NCI-H748 (cell line): Measurements from ENCODE around the gene RPS16.
"Not testable (repeated sequence)": the region's sequence is repeated elsewhere in the genome, so short reads cannot be mapped to it uniquely, and the experiment has no call there.

Experiments used
- DNase-seq: peaks from one replicate; lab custom pipeline; 2025; ENCODE audit not compliant: unreplicated experiment; lab: John Stamatoyannopoulos, UW

RPS16 gene

DNA sequence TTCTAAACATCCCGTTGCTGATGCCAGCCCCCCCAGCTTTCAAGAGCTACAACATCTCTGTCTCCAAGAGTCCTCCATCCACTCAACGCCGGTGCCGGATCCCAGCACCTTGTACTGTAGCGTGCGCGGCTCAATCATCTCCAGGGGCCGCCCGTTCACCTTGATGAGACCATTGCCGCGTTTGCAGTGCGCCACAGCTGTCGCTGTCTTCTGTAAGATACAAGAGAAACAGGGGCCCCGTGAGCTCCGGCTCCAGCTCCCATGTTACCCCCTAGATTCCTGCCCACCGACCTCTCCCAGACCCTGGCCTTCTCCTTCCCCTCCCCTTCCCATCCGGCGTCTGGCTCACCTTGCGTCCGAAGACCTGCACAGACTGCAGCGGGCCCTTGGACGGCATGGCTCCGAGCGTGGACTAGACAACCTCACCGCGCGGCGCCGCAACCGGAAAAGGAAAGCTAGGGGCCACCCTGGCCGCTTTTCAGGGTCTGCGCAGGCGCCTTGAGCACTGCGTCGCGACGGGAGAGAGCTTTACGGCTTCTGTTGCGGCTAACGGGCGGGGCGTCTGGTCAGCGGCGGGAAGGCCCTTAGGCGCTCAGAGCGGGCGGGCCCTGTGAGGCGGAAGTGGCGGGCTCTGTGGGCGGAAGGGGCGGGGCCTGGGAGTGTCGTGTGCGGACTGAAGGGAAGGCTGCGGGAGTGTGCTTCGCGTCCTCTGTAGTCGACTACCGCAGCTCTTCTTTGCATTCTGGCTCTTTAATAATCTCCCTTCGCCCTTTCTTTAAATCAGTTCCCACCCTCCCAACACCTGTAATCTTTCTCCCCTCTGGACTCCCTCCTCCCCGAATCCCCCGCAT, at the start of gene RPS16:
RPS16 (minus strand) TSS at position 451 of the 851 bp plus-strand sequence; CDS start at position 397, 54 bp downstream.
- DNase-seq: peak; percentile 100

- DNase-seq: no peak
These were observed 47.4 kb upstream of the RPS16 start for GRCh38 chr19:39483141-39483540.

GRCh38 chr19:39481676-39482075, 45.9 kb upstream of the RPS16 start:
- DNase-seq: no peak

- DNase-seq: no peak
These were observed 45.4 kb upstream of the RPS16 start for GRCh38 chr19:39481229-39481545.

DNA sequence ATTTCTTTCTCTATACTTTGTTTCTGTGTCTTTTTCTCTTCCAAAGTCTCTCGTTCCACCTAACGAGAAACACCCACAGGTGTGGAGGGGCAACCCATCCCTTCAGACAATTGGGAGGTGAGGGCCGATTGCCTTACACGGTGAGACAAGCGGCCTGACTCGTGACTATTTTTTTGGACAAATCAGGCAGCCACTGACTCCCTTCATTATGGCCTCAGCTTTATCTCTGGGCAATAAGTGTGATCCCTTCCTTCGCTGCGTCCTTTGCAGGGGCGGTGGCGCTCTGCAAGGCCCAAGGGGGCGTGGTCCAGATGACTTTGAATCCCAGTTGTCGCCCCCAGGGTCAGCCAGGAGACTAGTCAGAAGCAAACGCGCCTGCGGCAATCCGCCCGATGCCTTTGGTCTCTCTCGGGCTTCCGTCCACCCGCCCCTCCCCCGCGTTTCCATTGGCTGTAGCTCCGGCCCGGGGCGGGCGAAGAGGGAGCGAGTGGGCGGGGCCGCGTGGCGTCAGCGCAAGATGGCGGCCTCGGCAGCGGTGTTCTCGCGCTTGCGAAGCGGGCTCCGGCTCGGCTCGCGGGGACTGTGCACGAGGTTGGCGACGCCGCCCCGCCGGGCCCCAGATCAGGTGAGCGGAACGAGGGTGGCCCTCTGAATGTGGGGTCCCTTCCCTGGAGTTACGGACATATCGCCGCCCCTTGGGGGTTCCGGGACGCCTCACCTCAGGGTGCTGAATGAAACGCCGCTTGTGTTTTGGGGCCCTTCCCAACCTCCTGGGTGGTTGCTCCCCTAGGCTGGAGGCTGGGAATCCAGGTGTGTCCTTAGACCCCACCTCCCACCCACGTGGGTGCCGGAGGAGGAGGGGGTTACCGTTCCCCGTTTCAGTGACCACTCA, 44.8 kb upstream of the RPS16 start, which contains the start of gene TIMM50:
TIMM50 (plus strand) TSS at position 502 of the 892 bp plus-strand sequence; CDS start at position 518, 16 bp downstream.
- DNase-seq: peak; percentile 99

DNA sequence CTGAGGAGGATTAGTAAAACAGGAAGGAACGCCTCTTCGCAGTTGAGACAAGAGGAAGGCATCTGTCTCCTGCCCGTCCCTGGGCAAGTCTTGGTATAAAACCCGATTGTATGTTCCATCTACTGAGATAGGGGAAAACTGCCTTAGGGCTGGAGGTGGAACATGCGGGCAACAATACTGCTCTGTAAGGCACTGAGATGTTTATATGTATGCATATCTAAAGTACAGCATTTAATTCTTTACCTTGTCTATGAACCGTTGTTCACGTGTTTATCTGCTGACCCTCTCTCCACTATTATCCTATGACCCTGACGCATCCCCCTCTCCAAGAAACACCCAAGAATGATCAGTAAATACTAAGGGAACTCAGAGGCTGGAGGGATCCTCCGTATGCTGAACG, 44.2 kb upstream of the RPS16 start:
- no peak for DNase-seq

DNA sequence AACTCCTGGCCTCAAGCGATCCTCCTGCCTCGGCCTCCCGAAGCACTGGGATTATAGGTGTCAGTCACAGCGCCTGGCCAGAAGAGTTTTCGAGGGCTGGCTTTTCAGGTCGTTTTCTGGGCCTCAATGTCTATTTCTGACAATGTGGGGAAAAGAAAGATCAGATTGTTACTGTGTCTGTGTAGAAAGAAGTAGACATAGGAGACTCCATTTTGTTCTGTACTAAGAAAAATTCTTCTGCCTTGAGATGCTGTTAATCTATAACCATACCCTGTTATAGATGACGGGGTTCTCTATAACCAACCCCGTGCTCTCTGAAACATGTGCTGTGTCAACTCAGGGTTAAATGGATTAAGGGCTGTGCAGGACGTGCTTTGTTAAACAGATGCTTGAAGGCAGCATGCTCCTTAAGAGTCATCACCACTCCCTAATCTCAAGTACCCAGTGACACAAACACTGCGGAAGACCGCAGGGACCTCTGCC, 43.6 kb upstream of the RPS16 start:
- DNase-seq: not testable (repeated sequence)

GRCh38 chr19:39475748-39476147, 40.0 kb upstream of the RPS16 start:
- no peak for DNase-seq

DNA sequence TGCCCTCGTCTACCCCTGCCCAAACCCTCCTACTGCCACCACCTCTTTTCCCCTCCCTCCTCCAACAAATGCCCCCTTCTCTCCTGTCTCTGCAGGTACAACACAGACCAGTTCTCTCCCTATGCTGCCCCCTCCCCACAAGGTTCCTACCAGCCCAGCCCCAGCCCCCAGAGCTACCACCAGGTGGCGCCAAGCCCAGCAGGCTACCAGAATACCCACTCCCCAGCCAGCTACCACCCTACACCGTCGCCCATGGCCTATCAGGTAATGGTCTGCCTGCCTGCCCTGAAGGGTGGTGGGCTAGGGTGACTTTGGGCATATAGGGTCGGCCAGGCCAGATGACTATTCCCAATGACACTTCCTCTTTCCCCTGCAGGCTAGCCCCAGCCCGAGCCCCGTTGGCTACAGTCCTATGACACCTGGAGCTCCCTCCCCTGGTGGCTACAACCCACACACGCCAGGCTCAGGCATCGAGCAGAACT, 38.4 kb upstream of the RPS16 start:
- DNase-seq: peak; percentile 67

DNA sequence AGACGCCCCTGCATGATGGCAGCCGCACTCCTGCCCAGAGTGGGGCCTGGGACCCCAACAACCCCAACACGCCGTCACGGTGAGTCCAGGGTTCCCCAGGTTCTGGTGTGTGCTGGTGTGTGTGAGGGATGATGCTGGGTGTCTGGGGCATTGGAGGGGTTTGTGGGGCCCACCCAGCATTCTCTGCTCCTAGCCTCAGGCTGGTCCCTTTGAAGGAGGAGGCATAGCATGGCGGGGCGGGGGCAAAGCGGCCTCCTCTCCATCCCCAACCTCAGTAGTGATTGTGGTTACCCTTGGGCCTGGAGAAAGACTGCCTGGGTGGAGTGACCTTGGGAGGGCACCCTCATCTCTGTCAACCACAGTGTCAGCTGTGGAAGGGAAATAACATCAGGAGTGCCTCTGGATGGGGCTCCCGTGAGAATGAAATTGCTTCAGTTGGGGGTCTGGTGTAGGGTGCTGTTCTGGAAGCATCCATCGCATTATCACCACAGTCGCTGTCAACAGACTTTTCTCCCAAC, 37.8 kb upstream of the RPS16 start:
- DNase-seq: no peak

DNA sequence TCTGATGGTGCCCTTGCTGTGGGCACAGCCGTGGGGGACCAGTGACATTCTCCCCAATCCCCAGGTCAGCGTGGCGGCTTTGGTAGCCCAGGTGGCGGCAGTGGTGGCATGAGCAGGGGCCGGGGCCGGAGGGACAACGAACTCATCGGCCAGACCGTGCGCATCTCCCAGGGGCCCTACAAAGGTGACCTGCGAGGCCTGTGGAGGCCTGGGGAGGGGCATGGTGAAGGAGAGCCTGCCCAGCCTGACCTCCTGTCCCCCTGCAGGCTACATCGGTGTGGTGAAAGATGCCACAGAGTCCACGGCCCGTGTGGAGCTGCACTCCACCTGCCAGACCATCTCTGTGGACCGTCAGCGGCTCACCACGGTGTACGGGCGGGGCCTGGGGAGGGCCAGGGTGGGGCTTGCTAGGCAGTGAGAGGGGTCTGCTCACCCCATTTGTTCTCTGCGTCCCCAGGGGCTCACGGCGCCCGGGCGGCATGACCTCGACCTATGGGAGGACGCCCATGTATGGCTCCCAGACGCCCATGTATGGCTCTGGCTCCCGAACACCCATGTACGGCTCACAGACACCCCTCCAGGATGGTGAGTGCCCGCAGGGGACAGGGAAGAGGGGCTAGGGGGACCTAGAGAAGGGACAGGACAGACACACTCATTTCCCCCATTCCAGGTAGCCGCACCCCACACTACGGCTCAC, 37.1 kb upstream of the RPS16 start:
- no peak for DNase-seq

- DNase-seq: no peak
These were observed 36.2 kb upstream of the RPS16 start for GRCh38 chr19:39471756-39472536.

DNA sequence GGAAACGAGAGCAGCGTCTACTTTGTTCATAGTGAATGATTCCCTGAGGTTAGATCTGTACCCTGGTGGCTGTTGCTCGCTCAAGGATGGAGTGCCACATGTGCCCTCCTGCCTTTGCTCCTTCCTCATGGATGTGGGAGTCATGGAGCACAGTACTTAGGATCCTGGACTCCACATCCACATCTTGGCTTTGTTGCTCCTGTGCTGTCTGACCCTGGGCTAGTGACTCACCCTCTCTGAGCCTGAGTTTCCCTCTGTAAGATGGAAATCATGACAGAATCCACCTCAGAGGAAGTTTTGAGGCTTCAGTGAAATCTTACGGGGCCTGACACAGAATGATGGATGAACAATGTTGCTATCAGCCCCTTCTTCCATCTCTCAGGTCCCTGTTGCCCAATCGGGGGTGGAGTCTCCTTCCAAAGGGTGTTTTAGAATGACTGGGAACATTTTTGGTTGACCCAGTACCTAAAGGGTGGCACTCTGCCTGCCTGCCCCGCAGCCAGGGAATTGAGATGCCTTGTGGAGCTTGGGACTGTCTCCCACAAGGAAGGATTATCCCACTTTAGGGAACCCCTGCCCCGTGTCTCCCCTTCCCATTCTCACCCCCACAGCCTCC, 35.1 kb upstream of the RPS16 start:
- no peak for DNase-seq

DNA sequence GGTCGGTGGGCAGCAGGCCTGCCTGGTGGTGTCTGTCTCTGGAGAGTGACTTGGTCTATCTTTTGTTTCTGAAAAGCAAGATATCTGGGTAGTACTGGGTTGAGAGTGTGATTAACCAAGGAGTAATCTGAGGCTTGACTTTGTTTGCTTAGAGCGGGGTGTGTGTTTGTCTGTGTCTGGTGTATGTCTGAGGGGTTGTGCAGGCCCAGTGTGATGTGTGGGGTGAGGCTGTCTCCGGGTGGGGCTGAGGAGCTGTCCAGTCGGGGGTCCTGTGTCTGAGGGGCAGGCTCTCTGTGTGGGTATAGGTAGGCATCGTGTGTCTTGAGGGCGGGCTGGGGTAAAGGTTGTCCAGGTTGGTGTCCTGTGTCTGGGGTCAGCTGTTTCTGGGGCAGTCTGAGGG, 33.8 kb upstream of the RPS16 start:
- DNase-seq: no peak

DNA sequence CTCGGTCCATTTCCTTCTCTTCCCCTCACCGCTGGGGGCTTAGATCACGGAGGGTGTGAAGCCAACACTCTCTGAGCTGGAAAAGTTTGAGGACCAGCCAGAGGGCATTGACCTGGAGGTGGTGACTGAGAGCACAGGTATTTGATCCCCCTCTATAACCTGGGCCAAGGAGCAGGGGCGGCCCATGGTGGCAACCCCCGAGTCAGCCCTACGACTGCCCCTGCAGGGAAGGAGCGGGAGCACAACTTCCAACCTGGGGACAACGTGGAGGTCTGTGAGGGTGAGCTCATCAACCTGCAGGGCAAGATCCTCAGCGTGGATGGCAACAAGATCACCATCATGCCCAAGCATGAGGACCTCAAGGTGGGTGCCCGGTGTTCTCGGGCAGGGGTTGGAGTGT, 33.3 kb upstream of the RPS16 start:
- DNase-seq: no peak

GRCh38 chr19:39467941-39468340, 32.2 kb upstream of the RPS16 start:
- no peak for DNase-seq

GRCh38 chr19:39465956-39466747, 30.4 kb upstream of the RPS16 start:
- no peak for DNase-seq

GRCh38 chr19:39463403-39463802, 27.7 kb upstream of the RPS16 start:
- DNase-seq: no peak

DNA sequence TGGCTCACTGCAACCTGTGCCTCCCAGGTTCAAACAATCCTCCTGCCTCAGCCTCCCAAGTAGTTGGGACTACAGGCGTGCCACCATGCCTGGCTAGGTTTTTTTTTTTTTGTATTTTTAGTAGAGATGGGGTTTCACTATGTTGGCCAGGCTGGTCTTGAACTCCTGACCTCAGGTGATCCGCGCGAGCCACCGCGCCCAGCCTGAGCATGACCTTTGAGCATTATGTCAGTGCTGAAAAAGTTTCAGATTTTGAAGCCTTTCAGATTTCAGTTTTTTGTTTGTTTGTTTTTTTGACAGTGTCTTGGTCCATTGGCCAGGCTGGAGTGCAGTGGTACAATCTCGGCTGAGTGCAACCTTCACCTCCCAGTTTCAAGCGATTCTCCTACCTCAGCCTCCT, 15.5 kb upstream of the RPS16 start:
- not testable (repeated sequence) for DNase-seq
